Measurements from ENCODE around the gene LCK.

- TF ChIP-seq EZH2 (IDR thresholded peaks at IDR 0.05) = no peak
- no peak for TF ChIP-seq FOXP2 (optimal IDR thresholded peaks at IDR 0.05; ENCODE audit: control extremely low read depth, extremely low read length, insufficient read depth)
- TF ChIP-seq POLR2AphosphoS5 (IDR thresholded peaks at IDR 0.05; ENCODE audit: borderline replicate concordance, low read depth, low read length) = no peak
Observed at GRCh38 chr1:32221581-32221979, 29.5 kb upstream of the LCK start.
